Urothelium cell line (cell line): ENCODE results near the gene NEK9.
"Not testable (repeated sequence)": the region's sequence is repeated elsewhere in the genome, so short reads cannot be mapped to it uniquely, and the experiment has no call there.

Source experiments
- DNase-seq: peaks from one replicate; pipeline ENCODE4 v3.0.0; 2011; ENCODE audit warnings: low spot score, mixed read lengths
- FAIRE-seq: peaks from 2 replicates; lab custom pipeline; 2011; peaks lifted over from hg19 to GRCh38; lab: Jason Lieb, UNC

Gene NEK9

GRCh38 chr14:75068294-75069120 lies 58.3 kb downstream of the NEK9 start:
- FAIRE-seq (no peak), DNase-seq (no peak)

- not testable (repeated sequence) for FAIRE-seq, DNase-seq
These were observed 59.1 kb downstream of the NEK9 start for GRCh38 chr14:75067765-75068164.

DNA sequence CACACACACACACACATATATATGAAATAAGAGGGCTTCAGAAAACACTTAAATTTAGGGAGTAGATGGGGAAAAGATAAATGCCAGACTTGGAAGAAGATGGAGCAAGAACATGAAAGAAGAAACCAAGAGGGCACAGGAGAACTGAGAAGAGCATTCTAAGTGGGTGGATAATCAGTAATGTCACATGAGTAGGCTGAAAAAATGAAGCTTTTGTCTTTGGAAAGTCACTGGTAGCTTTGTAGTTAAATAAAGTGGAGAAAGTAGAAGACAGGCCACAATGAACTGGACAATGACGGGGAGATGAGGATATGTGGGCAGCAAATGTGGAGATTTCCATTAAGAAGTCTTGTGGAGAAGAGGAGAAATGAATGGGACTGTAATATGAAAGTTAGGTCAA lies 59.6 kb downstream of the NEK9 start:
- DNase-seq (no peak), FAIRE-seq (no peak)

DNA sequence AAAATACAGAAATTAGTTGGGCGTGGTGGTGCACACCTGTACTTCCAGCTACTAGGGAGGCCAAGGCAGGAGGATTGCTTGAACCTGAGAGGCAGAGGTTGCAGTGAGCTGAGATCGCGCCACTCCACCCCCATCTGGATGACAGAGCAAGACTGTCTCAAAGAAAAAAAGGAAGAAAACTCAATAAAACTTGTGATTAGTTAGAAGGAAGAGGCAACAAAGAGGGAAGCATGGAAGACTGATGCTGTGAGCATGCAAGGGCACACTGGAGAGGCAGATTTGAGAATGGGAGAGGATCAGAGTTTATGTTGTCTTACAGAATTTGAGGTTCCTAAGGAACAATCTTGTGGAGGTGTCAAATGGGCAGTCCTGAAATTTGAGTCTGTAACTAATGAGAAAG lies 60.2 kb downstream of the NEK9 start:
- no peak for DNase-seq
- FAIRE-seq: no peak

DNA sequence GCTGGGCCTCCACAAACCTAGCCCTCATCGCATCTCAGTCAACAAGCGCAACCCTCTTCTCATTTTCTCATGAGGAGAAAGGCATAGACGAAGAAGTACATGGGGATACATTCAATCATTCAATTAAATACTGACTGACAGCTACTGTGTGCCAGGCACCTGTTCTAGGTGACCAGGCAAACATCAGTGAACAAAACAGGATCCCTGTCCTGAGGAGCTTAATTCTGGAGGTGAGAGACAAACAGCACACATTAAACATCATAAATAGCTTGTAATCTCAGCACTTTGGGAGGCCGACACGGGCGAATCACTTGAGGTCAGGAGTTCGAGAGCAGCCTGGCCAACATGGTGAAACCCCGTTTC lies 62.7 kb downstream of the NEK9 start:
- FAIRE-seq (no peak), DNase-seq (no peak)

DNA sequence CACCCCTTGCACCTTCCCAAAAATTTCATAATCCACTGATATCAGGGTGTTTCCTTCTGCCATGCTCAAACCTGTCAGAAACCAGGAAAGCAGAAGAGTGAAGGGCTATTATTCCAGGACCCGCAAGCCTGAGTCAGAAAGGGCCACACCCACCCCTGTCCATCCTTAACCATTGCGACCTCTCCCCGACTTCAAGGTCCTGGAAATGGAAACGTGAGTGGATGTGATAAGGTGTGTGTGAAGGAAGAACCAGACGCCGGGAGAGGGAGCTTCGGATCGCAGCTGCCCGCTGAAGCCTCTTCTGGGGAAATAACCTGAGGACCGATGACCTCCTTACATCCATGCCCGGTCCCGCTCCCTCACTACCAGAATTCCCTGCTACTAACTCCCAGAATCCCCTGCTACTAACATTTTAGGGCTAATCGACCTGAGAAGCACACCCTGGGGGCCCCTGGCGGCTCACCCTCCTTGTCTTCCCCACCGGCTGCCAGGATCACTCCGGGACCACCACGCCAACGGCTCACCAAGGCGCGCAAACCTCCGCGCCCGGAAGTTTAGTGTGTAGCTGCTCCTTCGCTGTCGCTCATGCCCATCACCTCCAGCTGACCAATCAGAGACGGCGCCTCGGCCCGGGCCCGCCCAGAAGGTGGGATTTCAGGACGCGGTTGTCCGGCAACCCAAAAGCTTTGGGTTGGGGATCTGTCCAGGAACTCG lies 63.2 kb downstream of the NEK9 start, which contains the start of gene ACYP1:
ACYP1 (minus strand) TSS at position 534 of the 714 bp plus-strand sequence; CDS start at position 63, 471 bp downstream.
- DNase-seq (peak; percentile 99), FAIRE-seq (no peak)

DNA sequence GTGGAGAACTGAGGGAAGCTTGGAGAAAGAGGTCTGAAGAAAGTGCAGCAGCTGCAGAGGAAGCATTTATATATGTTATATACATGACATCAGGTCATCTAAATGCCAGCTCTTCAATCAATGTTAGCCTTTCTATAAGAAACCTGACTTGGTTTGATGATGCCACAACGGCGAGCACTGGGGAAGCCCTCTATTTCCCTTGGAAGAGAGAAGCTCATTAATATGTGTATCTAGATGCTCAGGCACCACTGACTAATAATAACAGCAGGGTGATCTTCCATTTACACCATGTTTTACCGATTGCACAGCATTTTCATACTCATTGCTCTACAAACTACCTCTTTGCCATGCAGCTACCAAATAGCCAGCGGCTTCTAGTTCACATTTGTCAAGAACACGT lies 63.8 kb downstream of the NEK9 start:
- DNase-seq (no peak), FAIRE-seq (no peak)

- DNase-seq (no peak), FAIRE-seq (no peak)
These were observed 66.4 kb downstream of the NEK9 start for GRCh38 chr14:75060420-75060819.

GRCh38 chr14:75059642-75060041 lies 67.2 kb downstream of the NEK9 start:
- no peak for FAIRE-seq
- DNase-seq: no peak

- no peak for DNase-seq
- no peak for FAIRE-seq
These were observed 72.4 kb downstream of the NEK9 start for GRCh38 chr14:75054421-75054820.

DNA sequence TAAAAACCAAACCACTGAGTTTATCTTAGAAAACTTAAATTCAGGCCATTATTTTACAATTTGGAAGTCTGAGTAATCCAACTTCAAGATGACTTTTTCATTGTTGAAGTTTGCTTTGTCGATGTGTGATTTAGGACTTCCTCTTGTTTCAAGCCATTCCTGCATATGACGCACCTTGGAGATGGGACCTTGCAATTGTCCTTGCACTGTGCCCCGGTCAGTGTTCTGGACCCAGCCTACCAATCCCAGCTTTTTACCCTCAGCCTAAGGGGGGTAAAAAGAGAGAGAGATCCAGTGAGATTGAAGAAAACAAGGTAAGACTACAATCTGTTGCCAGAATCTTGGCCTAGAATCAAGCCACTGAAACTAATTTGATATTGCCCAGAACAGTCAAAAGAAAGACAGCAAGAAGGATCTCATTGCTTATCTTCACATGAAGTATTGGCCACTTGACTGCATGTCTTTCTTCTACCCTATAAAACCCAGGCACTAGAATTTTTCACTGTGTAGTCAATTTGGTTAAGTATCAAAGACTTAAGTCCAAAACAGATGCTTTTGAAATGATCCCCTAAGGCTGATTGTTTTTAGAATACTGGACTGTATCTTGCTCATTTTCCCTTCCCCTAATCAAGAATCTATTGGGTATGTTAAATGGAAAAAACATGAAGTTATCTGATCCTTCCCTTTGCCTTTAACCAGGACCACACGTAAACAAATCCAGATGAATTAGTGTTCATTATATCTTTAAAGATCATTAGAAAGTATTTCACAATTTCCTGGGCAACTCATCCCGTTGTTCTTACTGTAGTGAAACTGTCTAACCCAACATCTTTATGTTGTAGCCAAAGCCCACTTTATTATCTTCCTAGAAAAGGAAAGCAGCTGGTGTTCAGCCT lies 73.2 kb downstream of the NEK9 start:
- DNase-seq: no peak
- no peak for FAIRE-seq

- FAIRE-seq (no peak), DNase-seq (no peak)
These were observed 75.3 kb downstream of the NEK9 start for GRCh38 chr14:75051556-75051899.

DNA sequence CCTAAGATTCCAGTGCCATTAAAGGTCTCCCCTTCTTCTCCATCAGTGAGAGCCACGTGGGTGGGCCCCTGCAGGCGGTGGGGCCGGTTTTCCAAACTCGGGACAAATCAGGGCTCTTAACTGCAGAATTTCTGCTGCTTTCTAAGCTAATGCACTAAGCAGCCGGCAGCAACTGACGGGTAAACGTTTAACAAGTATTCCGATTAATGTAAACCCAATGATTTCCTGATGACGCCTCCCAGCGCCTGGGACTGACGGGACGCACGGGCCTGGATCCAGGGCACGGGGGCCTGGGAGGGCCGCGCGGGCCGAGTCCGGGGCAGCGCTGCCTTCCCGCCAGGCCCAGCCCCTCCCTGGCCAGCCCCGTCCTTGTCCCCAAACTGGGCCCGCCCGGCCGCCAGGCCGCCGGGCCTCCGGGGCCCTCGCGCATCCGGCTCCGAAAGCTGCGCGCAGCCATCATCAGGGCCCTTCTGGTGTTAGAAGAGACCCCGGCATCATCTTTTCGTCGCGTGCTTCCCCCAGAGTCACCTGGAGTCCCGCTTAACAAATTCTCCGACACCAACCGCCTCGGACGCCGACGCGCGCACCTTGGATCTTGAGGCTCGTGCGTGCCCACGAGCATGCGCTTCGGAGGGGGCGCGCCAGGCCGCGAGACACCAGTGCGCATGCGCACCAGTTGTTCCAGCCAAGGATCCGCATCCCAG lies 75.8 kb downstream of the NEK9 start, which contains the start of gene MLH3:
MLH3 (minus strand) TSS at position 616 of the 704 bp plus-strand sequence. CDS start 1,812 bp downstream, outside the sequence.
- FAIRE-seq: peak; percentile 30

GRCh38 chr14:75049731-75050201 lies 77.1 kb downstream of the NEK9 start:
- FAIRE-seq (no peak), DNase-seq (no peak)

More for the DNA sequence above, 75.8 kb downstream of the NEK9 start, which contains the start of gene MLH3:
- DNase-seq: peak; percentile 96

DNA sequence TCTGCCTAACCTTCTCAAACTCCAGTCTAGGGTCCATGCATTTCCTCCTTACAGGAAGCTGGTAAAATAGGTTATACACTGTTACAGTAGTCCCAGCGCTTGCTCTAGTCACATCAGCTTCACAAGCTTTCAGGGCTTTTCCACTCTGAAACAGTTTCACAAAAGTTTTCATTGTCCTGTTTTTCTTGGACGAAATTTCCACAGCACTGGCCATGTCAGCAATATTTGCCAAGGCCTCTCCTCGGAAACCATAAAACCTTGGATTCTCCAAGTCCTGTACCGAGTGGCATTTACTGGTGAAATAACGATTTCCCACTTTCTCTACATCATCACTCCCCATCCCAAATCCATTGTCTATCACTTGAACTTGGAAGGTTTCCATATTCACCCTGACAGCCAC lies 77.7 kb downstream of the NEK9 start:
- FAIRE-seq (no peak), DNase-seq (no peak)

DNA sequence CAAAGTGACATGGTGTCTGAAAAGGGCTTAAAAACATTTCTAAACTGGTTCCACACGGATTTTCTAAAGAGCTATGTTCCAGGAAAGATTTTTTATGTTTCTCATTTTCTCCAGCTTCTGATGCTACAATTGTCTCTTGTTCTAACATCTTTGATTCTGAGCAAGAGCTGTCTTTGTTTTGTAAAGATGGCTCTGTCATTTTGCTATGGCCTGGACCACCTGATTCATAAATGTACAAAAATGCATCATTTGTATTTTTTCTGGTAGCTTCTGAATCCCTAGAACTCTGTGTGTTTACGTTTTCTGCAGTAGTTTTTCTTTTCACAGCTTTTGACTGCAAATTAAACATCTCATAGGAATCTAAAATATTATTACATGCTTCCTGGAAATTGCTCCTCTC lies 78.7 kb downstream of the NEK9 start:
- FAIRE-seq: no peak
- no peak for DNase-seq

GRCh38 chr14:75047506-75047905 lies 79.3 kb downstream of the NEK9 start:
- FAIRE-seq: no peak
- DNase-seq: no peak

DNA sequence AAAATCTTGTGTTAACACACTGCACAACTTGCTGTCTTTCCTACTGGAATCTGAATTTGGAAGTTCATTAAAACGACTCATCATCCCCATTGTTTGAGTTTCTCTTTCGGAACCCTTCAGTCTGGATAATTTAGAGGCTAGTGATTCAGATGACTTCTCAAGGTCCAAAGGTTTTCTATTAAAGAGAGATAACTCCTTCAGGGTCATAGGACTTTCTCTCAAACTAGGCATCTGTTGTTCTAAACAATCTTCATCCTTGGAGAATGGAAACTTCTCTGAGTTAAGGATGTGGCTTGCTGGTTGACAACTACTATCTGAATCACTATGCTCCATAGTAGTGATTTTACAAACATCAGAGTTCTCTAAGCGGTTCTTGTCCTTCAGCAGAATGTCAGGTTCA lies 79.9 kb downstream of the NEK9 start:
- FAIRE-seq: no peak

GRCh38 chr14:75046275-75046674 lies 80.6 kb downstream of the NEK9 start:
- no peak for FAIRE-seq
- DNase-seq: no peak

More for the DNA sequence above, 79.9 kb downstream of the NEK9 start:
- DNase-seq: no peak

DNA sequence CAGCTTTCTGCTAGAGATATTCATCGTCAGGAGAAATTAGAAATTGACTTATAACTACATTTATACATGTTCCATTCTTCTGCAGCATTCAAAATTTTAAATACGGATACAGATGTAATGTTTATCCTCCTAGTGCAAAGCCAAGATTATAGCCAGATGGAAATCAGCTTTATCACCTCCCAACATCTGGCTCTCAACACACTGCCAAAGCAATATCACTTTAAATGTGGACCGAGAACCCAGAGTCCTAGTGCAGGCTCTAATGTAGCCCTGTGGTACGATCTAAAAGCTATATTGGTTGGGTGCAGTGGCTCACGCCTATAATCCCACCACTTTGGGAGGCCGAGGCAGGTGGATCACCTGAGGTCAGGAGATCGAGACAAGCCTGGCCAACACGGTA lies 82.1 kb downstream of the NEK9 start:
- no peak for FAIRE-seq
- no peak for DNase-seq
